Posterior vena cava (tissue), 2 donors: ENCODE data around the gene HILPDA. TPM values are rescaled to one million over a fixed set of nuclear protein-coding genes. Genes with fewer than 3 reads are reported as not detected.

Source experiments
- DNase-seq: peaks from one replicate; pipeline ENCODE4 v3.0.0-alpha.2; 2020; ENCODE audit warnings: low spot score
- intact Hi-C, 2 donors: fragments of 100-400 bp; cut with DNase I; formaldehyde crosslinking; loops; one replicate each; pipeline versions ENCODE4 v1.14.1 to v1.14.2; 2022 to 2023
- total RNA-seq, 2 donors: library from RNA; stranded (reverse); fragmentation: NEBNext Ultra II Directional; extraction: Animal tissue kit (Norgen Biotek cat#: 25700); gene quantifications; one replicate each; pipeline ENCODE4 v1.2.1, GENCODE V29; 2021
- donor health status: DM: yes; HTN: yes; CAD: no.
- donor health status: DM: yes; HTN: yes; CAD: no.

The HILPDA gene
- total RNA-seq, 2 donors from 2014 or later = 12.8 to 18.1 TPM

DNA sequence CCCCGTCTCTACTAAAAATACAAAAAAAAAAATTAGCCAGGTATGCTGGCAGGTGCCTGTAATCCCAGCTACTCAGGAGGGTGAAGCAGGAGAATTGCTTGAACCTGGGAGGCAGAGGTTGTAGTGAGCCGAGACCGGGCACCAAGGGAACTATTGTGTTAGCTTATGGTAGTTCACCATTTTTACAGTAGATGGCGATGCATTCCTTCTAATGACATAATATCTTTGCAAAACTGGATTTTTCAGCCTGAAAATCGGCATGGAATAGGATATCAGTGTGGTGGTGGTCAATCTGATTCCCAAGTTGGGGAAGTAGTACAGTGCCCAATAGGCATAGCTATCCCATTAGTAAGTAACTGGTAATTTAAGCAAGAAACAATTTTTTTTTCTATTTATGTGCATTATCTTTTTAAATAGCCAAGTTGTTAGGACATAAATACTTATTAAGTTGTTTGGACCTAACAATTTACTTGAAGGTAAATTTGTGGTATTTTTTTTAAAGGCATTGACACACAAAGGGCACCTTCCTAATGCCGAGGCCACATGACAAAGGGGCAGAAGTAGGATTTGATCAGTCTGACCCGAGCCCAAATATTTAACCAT, 28.3 kb upstream of the HILPDA start:
- intact Hi-C loops = loop anchor here (2.0 to 5.0 kb wide), 2 partner anchors 29 to 35 kb away; no protein-coding TSS in a partner anchor
- DNase-seq = no peak

DNA sequence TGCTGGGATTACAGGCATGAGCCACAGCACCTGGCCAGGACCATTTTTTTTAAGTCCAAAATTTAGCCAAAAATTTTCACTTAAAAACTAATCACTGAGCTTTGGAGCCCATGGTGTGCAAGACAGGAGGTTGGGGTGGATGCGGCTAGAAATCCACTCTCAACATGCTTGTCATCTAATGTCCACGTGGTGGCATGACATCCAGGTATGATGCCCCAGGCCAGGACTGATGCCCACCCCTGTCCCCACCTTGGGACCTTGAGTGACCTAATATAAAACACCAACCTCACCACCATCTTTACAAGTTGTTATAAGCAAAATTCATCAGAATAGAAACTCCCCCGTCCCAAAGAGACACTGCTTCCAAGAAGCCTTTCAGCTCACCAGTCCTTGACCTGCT, 25.5 kb upstream of the HILPDA start:
- intact Hi-C loops = no loop called here
- DNase-seq = no peak

DNA sequence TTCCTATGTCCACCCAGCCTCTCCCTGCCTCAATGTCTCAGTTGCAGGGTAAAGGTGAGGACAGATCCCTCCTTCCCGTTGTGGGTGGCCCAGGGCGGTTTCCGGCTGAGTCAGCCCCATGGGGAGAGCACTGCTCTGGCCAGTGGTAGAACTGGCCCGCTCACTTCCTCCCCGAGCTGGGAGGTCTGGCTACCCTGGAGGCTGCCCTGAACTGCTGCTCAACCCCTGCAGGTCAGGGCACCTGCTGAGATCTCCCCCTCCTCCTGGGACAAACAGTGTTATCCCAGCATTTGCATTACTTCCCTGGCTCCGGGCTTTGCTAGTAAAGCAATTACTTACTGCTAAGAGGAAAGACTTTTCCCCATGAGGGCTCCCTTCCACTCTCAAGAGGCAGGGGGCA, 24.5 kb upstream of the HILPDA start:
- no peak for DNase-seq
- intact Hi-C loops = no loop called here

DNA sequence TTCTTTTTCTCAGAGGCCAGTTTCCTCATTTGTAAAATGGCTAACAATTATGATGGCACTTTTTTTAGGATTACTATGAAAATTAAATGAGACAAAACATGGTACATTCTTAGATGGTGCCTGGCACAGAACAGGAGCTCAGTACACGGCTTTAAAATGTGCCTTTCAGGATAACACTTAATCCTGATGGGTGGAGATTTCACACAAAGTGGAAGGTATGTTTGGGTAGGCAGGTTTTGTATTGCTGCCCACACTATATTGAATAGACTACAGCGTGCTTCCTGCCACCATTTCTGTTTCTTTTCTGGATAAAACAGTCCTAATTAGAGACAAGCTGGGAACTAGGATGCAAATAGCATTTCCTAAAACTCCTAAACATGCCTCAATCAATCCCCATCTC, 23.9 kb upstream of the HILPDA start:
- intact Hi-C loops = no loop called here
- DNase-seq = no peak

DNA sequence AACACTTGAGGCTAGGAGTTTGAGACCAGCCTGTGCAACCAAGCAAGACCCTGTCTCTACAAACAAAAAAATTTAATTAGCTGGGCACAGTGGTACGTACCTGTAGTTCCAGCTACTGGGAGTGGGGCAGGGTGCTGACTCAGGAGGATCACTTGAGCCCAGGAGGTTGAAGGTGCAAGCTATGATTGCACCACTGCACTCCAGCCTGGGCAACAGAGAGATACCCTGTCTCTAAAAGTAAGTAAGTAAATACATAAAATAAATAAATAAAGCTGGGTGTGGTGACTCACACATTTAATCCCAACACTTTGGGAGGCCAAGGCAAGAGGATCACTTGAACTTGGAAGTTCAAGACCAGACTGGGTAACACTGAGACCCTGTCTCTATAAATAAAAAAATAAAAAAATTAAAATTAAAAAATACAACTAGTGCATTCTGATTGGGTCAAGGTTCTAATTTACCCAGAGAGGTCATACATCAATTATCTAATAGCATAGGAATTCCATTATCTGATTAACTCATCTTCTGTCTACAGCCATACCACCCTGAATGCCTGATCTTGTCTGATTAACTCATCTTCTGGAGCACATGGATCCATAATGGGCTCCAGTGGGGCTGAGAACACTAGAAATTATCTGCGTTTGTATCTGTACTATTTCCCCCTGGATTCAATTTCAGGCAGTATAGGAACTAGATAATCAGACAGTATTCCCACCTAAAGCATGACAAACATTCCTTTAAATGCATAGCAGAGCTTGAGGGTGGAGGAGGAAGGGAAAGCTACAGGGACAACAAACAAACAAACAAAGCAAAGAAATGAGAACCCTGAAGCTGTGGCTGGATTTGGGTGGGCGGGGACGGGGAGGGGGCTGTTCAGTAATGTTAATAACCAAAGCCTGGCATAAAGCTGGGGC, 21.0 kb upstream of the HILPDA start:
- intact Hi-C loops = no loop called here
- DNase-seq = no peak

DNA sequence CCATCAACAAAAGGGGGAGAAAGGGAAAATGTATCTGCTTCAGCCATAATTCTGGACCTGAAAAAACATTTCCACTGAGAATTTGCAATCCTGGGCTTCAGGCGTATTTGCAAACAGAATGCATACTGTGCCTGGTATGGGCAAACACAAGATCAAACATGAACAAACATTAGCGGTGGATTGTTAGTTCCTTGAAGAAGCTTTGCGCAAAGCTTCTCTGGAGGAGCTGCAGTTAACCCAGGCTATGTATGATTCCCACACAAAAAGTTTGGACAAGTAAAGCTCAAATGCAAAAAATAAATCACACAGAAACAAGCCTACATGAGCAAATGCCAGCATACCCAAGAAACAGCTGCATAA, 20.4 kb upstream of the HILPDA start:
- intact Hi-C loops = no loop called here
- DNase-seq = no peak

DNA sequence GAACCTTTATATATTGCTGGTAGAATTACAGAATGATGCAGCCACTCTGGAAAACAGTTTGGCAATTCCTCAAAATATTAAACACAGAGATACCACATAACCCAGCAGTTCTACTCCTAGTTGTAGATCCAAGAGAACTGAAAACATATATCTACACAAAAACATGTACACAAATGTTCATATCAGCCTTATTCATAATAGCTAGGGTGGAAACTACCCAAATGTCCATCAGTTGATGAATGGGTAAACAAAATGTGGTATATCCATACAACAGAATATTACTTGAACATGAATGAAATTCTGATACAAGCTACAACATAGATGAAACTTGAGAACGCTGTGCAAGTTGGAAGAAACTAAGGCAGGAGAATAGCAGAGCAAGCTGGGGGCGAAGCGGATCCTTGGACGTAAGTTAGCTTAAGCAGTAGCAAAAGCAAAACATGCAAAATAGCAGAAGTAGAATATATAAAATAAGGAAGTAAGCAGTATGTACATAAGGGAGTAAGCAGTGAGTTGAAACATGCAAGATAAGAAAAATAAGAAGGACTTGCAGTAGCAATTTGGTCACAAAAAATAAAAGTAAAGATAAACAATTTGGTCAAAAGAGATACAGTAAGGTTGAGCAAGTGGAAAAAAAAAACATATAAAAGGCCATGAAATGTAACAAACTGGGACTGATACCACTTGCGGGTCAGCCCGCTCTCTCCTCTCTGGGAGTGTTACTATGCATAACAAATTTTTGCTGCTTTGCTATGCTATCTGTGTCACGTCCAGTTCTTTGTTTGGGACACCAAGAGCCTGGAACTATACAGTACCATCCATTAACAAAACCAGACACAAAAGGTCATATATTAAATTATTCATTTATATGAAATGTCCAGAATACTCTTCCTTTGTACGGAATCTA, 18.0 kb upstream of the HILPDA start:
- intact Hi-C loops = no loop called here

DNA sequence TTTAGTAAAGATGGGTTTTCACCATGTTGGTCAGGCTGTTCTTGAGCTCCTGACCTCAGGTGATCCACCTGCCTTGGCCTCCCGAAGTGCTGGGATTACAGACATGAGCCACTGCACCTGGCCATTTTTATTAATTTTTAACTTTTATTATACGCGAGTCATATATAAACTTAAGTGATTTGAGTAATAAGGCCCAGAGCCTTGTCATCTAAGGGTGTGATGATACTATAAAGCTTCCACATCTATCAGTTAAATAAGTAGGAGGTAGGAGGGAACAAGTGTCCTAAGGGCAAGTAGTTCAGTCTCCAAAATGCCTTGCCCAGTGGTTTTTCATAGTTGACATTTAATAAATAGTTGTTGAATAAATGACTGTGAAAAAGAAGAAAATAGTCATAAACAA, 13.3 kb upstream of the HILPDA start:
- intact Hi-C loops = no loop called here
- no peak for DNase-seq

More for the DNA sequence above, 18.0 kb upstream of the HILPDA start:
- no peak for DNase-seq

DNA sequence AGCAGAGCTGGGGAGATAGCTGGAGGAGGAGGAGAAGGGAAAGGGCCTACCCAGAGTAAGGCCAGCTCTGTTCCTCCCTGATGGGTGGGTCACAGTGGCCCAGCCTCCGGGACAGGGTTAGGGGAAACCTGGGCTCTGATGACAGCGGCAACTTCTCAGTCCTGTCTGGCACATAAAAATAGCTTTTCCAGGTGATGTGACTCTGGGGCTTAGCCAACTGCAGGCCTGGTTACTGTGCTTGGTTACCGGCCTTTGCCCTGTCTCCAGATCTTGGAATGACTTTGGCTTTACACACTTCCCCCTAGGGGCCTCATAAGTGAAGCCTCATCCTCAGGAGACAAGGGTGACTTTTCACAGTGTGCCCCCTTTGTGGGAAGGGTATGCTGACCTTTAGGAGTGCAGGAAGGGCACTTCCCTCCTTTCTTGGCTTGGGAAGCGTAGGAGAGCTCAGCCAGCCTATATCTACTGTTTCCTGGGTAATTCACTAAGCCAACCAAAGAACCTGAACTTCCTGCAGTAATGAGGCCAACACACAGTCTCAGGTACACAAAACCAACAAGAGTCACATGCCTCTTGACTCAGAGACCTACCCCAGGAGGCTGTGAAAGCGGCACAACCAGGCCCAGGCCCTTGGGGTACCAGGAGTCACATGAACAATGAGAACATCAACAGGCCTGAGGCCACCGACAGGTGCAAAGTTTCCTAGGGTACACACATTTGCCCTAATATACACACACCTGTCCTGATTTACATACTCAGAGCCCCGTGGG, 11.7 kb upstream of the HILPDA start:
- intact Hi-C loops = no loop called here
- no peak for DNase-seq

DNA sequence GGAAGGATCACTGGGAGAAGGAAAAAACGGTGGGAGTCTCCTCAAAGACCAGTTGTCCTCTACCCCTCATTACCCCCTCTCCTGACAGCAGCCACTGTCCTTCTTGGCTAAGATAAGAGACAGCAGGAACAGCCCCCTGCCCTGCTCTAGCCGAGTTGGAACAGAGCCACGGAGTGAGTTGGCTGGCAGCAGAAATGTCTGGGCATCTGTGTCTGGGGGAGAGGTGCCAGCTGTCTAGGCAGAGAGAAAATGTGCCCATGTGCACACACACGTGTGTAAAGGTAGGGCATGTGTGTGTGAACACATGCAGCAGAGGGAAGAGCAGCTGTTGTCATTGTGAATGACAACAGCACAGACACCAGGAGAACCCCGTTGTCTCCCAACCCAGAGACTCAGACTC, 9.4 kb upstream of the HILPDA start:
- intact Hi-C loops = no loop called here
- DNase-seq = no peak

DNA sequence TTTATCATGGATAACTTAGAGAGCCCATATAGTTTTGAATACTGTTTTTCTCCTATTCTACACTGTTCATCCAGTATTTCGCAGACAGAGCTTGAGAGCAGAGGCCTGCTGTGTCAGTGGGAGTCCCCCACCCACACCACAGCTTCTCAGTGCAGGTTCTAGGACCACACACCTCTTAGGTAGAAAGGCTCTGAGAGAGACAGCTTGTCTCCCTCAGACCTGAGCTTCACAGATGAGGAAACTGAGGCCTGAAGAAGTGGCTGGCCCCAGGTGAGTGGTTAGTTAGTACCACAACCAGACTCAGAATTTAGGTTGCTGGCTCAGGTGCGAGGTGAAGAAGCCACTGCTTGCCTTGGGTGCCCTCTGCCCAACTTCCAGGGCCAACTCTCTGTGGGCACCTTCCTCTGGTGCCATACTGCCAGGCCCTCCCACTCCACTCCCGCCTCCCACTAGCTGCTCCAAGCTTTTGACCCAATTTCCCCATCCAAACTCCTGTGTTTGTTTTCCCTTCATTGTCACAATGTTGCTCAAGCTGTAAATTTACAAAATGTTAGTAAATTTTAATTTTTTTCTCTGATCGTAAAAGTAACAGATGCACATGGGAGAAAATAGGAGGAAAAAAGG, 7.6 kb upstream of the HILPDA start:
- DNase-seq = no peak
- intact Hi-C loops = no loop called here

DNA sequence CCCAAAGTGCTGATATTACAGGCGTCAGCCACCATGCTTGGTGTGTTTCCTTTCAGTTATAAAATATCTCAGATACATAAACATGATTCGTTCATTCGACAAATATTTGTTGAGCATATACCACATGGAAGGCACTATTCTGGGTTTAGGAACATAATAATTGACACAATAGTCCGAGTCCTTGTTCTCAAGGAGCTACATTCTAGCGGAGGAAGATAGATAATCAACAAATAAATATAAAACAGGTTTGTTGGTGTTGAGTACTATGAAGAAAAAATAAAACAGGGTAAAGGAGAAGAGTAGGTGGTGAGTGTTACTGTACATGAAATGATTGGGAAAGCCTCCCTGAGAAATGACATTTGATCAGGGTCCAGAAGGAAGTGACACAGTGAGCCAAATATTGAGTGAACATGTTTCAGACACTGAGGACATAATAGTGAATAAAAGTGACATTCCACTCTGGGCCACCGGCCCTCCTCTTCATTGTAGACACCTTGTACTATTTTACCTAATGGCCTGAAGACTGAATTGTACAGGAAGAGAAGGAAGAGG, 6.9 kb upstream of the HILPDA start:
- no peak for DNase-seq
- intact Hi-C loops = no loop called here

DNA sequence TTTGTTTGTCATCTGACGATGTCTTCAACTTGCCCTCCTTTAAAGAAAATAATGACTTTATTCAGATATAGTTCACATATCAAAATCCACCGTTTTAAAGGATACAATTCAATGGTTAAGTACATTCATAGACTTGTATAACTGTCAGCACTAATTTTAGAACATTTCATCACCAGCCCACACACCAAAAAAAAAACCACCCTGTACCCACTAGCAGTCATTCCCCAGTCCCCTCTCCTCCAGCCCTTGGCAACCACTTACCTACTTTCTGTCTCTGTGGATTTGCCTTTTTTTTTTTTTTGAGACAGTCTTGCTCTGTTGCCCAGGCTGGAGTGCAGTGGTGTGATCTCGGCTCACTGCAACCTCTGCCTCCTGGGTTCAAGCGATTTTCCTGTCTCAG, 5.3 kb upstream of the HILPDA start:
- intact Hi-C loops = no loop called here
- DNase-seq = no peak

DNA sequence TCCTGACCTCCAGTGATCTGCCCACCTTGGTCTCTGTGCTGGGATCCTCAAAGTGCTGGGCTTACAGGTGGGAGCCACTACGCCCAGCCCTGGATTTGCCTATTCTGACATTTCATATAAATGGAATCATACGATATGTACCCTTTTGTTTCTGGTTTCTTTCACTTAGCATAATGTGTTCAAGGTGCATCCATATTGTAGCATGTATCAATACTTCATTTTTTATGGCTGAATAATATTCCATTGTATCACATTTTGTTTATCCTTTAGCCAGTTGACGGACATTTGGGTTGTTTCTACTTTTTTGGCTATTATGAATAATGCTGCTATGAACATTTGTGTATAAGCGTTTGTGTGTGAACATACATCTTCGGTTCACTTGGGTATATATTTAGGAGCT, 4.8 kb upstream of the HILPDA start:
- intact Hi-C loops = no loop called here
- no peak for DNase-seq

DNA sequence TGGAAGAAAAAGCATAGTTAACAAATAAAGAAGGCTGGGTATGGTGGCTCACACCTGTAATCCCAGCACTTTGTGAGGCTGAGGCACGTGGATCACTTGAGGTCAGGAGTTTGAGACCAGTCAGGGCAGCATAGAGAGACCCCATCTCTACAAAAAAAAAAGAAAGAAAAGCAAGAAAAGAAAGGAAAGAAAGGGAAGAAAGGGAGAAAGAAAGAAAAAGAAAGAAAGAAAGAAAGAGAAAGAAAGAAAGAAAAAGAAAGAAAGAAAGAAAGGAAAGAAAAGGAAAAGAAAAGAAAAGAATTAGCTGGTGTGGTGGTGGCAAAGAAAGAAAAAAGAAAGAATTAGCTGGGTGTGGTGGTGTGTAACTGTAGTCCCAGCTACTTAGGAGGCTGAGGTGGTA, 3.1 kb upstream of the HILPDA start:
- intact Hi-C loops = no loop called here
- DNase-seq = no peak

DNA sequence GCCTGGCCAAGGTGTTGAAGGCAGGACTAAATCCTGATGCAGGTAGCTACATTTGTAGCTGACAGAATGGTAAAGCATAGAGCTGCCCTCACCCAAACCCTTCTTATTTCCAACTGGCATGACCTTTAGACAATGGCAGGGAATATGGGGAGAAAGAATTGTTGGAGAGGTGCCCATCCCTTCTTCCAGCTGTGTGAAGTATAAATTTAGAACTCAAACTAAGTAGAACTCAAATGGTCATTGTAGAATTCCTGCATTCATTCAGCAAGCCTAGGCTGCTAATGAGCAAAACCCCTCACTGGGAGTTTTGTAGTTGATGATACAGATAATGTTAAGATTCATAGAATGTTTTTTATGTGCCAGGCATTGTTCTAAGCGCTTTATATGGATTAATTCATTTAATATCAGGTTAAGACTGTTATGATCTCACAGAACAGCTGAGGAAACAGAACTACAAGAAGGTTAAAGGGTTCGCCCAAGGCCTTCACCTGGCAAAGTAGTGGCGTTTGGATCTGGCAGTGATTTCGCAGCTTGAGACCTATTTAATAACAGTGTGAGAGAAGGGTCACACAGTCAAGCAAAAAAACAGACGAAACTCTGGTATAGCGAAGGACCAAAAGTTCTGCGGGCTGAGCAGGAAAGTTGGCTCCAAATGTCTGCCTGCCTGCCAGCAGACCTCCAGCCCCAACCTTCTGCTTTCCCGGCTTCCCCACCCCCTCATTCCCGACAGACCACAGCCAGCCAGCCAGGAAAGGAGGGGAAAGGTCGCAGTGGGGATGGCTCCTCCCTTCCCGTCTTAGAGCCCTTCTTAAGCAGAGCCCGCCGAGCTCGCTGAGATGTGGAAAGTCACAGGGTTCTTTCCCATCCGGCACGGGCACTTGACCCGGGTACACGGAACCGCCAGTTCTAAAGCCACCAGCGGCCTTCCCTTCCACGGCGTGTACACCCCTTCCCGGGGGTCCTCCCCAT, 1.6 kb upstream of the HILPDA start:
- peak; percentile 96 for DNase-seq
- intact Hi-C loops = no loop called here

DNA sequence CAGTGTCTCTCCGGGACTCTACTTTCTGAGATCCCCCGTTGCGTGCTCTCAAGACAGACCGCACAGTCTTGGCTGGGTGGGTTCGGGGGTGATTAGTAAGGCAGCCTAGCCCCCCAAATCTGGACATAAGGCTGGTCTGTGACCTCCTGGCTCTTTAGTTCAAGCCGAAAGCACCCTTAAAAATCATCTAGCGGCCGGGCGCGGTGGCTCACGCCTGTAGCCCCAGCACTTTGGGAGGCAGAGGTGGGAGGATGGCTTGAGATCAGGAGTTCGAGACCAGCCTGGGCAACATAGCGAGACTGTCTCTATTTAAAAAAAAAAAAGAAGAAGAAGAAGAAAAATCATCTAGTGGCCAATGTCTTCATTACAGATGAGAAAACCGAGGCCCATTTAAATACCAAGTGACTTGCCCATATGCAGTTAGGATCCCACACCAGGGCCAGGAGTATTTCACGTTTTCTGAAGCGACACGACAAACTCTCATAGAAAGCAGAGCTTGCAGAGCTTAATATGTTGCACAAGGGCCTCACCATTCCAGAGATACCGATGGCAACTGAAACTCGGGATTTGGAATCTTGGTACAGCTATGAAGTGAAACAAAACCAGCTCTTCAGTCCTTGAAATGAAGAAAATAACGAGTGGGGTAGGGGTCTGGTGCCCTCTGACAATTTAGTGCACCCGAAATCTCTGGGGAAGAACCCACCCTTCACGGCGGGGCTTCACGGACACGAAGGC, 703 bp upstream of the HILPDA start:
- intact Hi-C loops = no loop called here
- no peak for DNase-seq
